Limb (tissue), 2 donors: ENCODE data around the gene ARSG.
"Not testable (repeated sequence)": the region's sequence is repeated elsewhere in the genome, so short reads cannot be mapped to it uniquely, and the experiment has no call there.

Experiments
- DNase-seq, 2 donors: peaks; one replicate each; pipeline ENCODE4 v3.0.0-alpha.2; 2016; ENCODE audit errors: extremely low spot score in 2 of 2

Gene ARSG

GRCh38 chr17:68290955-68291835, at the start of gene ARSG, which contains the start of gene SLC16A6:
TSS of gene ARSG (plus strand) at chr17:68291495. CDS start at chr17:68307494, 15,999 bp downstream.
TSS of gene SLC16A6 (minus strand) at chr17:68291127. CDS start at chr17:68278320, 12,807 bp downstream.
- peak; percentile 76 to 89 for DNase-seq

GRCh38 chr17:68246271-68247028, 44.8 kb upstream of the ARSG start:
- no peak for DNase-seq

- DNase-seq: peak; percentile 94 to 99
These were observed 43.7 kb upstream of the ARSG start, which contains the start of gene AMZ2 for GRCh38 chr17:68247445-68248198. TSS of gene AMZ2 (plus strand) at chr17:68248043. CDS start at chr17:68250188, 2,145 bp downstream.

- DNase-seq: no peak
These were observed 43.0 kb upstream of the ARSG start for GRCh38 chr17:68248199-68248825.

GRCh38 chr17:68248891-68249290, 42.4 kb upstream of the ARSG start:
- DNase-seq: no peak

- DNase-seq: no peak
These were observed 41.9 kb upstream of the ARSG start for GRCh38 chr17:68249354-68249765.

GRCh38 chr17:68253426-68253825, 37.9 kb upstream of the ARSG start:
- DNase-seq: not testable (repeated sequence)

- DNase-seq: no peak
These were observed 36.1 kb upstream of the ARSG start for GRCh38 chr17:68255151-68255550.

- no peak for DNase-seq
These were observed 35.4 kb upstream of the ARSG start for GRCh38 chr17:68255731-68256538.

- not testable (repeated sequence) for DNase-seq
These were observed 34.6 kb upstream of the ARSG start for GRCh38 chr17:68256701-68257100.

- DNase-seq: no peak
These were observed 33.4 kb upstream of the ARSG start for GRCh38 chr17:68257934-68258333.

GRCh38 chr17:68258890-68259647, 32.2 kb upstream of the ARSG start:
- peak in 1 of 2 donors; percentile 61 for DNase-seq

GRCh38 chr17:68259648-68259951, 31.7 kb upstream of the ARSG start:
- not testable (repeated sequence) for DNase-seq

- DNase-seq: no peak
These were observed 31.1 kb upstream of the ARSG start for GRCh38 chr17:68260051-68260762.

- DNase-seq: not testable (repeated sequence)
These were observed 28.8 kb upstream of the ARSG start for GRCh38 chr17:68262467-68262866.

- peak in 1 of 2 donors; percentile 20 for DNase-seq
These were observed 28.1 kb upstream of the ARSG start for GRCh38 chr17:68263101-68263681.

GRCh38 chr17:68265833-68266232, 25.5 kb upstream of the ARSG start:
- not testable (repeated sequence) for DNase-seq

GRCh38 chr17:68273722-68274121, 17.6 kb upstream of the ARSG start:
- no peak for DNase-seq
